C4-2B (cell line): ENCODE data around the gene KAZALD1.
A peak's percentile ranks its signal among the peaks of the same experiment; 100 is the strongest.

Experiments
- H3K27ac ChIP-seq: fragments of 450-650 bp; 2 replicates; pipeline ENCODE4 v1.5.1; 2017
- ZFX ChIP-seq: fragments of 450-650 bp; IDR thresholded peaks from 2 replicates; pipeline ENCODE4 v1.6.1; 2017
- TF ChIP-seq, protein P1 (sequence below): fragments of 450-650 bp; conservative IDR thresholded peaks from 2 replicates; pipeline ENCODE4 v1.5.1; 2017; ENCODE audit warnings: mild to moderate bottlenecking

Gene KAZALD1

DNA sequence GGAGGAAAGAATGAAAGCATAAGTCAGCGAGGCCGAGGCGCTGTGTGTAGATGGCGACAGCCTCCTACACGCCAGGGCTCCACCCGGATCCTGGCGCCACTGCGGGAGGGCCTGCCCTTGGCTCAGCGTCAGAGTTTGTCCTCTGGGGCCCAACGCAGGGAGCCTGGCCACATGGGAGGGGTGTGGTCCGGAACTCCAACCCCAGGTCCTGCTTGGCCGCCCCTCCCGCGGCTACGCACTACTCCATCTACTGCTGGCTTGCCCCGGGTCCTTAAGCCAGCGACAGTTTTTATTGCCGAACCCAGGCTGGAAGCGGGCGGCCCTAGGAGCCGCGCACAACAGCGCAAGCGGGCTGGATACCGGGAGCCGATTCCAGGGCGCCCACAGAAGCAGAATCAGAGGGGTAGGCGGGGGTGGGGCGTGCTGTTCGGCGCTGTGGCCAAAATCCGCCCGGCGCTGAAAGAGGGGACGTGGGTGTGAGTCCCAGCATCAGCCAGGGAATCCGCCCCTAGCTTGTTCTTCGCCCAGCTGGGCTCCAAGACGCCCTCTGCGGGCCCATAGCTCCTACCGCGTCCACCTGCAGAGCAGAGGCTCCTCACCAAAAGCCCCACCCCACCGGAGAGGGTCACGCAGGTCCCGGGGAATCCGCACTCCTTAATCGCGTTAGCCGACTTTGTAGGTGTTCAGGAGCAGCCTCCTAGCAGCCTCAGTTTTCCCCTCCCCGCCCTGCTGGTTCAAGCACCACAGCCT is 4.5 kb downstream of the KAZALD1 start:
- TF ChIP-seq, protein P1, sequence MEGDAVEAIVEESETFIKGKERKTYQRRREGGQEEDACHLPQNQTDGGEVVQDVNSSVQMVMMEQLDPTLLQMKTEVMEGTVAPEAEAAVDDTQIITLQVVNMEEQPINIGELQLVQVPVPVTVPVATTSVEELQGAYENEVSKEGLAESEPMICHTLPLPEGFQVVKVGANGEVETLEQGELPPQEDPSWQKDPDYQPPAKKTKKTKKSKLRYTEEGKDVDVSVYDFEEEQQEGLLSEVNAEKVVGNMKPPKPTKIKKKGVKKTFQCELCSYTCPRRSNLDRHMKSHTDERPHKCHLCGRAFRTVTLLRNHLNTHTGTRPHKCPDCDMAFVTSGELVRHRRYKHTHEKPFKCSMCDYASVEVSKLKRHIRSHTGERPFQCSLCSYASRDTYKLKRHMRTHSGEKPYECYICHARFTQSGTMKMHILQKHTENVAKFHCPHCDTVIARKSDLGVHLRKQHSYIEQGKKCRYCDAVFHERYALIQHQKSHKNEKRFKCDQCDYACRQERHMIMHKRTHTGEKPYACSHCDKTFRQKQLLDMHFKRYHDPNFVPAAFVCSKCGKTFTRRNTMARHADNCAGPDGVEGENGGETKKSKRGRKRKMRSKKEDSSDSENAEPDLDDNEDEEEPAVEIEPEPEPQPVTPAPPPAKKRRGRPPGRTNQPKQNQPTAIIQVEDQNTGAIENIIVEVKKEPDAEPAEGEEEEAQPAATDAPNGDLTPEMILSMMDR, result peak; percentile 37
- TF ChIP-seq ZFX, result no peak

DNA sequence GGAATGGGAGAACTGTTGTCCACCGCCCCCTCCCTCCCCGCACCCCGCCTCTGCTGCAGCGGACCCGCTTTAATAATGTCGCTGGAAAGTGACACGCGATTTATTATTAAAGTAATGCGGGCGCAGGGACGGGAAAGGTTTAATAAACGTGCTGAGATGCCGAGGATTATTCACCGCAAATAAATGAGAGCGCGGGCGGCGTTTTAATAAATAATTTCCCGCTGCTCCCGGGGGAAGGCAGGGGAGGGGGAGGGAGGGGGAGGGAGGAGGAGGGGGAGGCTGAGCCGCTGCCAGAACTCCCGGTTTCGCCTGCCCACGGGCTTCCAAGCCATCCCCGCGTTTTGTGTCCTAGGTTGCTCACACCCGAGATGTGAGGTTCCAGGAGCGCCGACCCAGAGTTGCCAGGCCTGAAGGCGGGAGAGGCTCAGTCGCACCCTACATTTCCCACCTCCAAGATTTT is 5.1 kb downstream of the KAZALD1 start:
- H3K27ac ChIP-seq, result peak overlapping the region; percentile 99
- TF ChIP-seq, protein P1, result no peak
- TF ChIP-seq ZFX, result no peak

More for the DNA sequence above, 4.5 kb downstream of the KAZALD1 start:
- H3K27ac ChIP-seq, result peak overlapping the region; percentile 99

DNA sequence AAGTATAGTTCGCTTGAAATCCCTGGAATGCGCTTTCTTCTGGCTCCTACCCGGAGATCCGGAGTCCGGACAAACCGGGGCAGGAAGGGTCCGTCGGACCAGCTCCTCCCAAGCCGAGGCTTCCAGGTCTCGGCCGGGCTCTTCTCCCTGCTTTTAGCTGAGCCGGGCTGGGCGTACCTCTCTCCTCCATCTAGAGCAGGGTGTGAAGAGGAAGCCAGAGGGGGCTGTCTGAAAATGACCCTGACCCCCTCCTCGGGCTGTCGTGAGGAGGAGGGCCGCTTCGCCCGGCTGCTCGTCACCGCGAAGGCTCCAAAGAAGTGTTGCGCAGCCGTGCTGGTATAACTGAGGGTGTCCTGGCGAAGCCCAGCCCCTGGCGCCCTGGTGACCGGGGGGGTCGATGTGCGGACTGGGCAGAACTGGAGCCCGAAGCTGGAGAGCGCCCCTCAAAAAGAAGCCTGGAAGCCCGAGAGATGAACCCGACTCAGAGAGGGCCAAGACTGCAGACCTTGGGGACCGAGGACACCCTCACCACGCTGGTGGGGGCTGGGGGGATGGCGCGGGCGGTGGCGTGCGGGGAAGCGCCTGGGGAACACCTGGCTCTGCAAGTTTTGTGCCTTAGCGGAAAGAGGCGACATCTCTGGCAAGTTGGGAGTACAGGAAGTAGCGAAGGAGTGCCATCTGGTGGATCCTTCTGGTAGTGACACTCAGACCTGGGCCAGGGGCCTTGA is 5.7 kb downstream of the KAZALD1 start:
- TF ChIP-seq ZFX, result no peak
- TF ChIP-seq, protein P1, result peak; percentile 77
- peak overlapping the region; percentile 99 for H3K27ac ChIP-seq

DNA sequence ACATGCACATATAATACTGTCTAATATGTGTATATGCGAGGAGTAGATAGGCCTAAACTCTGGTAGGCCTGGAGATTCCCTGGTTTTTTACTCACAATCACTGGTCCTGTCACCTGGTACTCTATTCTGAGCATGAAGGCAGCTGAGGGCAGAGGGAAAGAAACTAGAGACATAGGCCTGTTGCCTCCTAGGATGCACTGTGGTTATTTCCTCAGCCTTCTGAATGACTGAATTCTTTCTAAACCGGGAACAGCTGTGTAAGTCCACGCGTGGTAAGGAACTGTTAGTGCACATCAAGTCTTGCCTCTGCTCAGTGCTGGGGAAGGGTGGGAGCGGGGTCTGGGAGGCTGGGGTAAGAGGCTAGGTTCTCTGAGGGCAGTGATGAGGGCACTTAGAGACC is 7.7 kb downstream of the KAZALD1 start:
- no peak overlapping the region for H3K27ac ChIP-seq

DNA sequence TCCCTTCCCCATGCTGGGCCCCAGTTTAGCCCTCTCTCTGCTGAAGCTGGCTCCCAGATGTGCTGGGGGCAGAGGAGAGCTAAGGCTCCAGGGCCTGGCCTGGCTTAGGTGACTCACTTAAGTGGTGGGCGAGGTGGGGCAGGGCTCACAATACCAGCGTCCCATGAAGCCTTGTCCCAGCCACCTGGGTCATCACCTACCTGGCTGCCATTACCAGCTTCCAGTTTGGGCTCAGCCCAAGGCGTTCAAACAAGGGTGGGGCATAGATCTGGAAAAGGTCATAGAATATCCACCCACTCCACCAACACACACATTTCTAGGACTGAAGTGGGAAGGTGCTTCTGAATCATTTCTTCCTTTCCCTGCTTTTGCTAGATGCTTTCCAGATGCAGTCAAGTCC is 8.3 kb downstream of the KAZALD1 start:
- H3K27ac ChIP-seq, result no peak overlapping the region
- no peak for TF ChIP-seq ZFX
- TF ChIP-seq, protein P1, result no peak

More for the DNA sequence above, 7.7 kb downstream of the KAZALD1 start:
- no peak for TF ChIP-seq ZFX
- TF ChIP-seq, protein P1, result no peak

DNA sequence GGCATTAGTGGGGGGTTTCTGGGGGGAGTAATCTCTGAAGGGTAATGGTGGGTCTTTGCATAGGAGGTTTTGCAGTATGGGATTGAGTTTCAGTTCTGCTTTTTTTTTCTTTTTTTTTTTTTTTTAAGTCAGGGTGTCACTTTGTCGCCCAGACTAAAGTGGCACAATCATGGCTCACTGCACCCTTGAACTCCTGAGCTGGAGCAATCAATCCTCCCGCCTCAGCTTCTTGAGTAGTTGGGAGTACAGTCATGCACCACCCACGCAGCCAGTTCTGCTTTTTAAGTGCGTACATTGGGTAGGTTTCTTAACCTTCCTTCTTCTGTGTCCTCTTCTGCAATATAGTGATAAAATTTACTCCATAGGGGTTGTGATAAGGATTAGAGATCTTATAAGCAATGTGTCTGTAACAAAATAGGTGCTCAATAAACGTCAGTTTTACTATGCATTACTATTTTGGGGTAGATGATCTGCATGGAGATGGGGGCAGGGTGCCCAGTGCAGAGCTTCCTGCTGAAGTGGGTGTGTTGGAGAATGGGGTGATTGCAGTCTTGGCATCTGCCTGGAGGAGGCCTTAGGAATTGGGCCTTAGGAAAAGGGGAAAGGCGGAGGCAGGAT is 9.6 kb downstream of the KAZALD1 start:
- TF ChIP-seq ZFX, result no peak
- TF ChIP-seq, protein P1, result no peak
- no peak overlapping the region for H3K27ac ChIP-seq

DNA sequence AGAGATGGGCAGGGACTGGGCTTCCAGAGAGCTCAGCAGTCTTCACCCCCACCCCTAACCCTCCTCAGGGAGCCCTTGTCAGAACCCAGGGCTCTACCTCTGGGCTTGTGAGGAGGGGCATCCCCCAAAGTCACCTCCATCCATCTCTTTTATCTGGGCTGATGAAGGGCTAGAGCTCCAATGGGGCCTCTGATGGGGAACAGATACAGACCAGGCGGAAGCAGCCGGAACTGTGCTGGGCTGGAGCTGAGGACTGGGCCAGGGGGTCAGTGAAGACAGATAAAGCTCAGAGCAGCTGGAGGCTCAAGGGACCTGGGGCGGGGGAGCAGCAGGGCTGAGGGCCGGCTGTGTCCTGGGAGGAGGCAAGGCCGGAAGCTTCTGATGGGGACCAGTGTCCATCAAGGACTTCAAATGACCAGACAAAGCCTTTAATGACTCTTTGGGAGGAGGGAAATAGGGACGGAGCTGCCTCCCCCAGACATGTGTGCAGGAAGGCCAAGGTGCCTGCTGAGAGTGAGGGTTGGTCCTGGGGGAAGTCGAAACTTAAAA is 10.2 kb downstream of the KAZALD1 start:
- TF ChIP-seq, protein P1, result no peak
- no peak for TF ChIP-seq ZFX
- H3K27ac ChIP-seq, result no peak overlapping the region
